NCI-H2196 (cell line): Measurements from ENCODE around the gene MGAT4C.

ENCODE experiments used
- DNase-seq: peaks from one replicate; lab custom pipeline; 2025; ENCODE audit not compliant: unreplicated experiment; lab: John Stamatoyannopoulos, UW

The MGAT4C gene

GRCh38 chr12:86230516-86231146 lies 25.6 kb downstream of the MGAT4C start:
- no peak for DNase-seq

GRCh38 chr12:86229772-86230171 lies 26.4 kb downstream of the MGAT4C start:
- DNase-seq, result no peak

GRCh38 chr12:86228656-86229055 lies 27.5 kb downstream of the MGAT4C start:
- DNase-seq, result no peak

- no peak for DNase-seq
Observed at GRCh38 chr12:86226481-86226880, 29.7 kb downstream of the MGAT4C start.

- no peak for DNase-seq
Observed at GRCh38 chr12:86216591-86216990, 39.6 kb downstream of the MGAT4C start.

GRCh38 chr12:86213012-86213411 lies 43.2 kb downstream of the MGAT4C start:
- no peak for DNase-seq

GRCh38 chr12:86198696-86199444 lies 57.3 kb downstream of the MGAT4C start:
- DNase-seq, result no peak

GRCh38 chr12:86196465-86196864 lies 59.7 kb downstream of the MGAT4C start:
- no peak for DNase-seq

GRCh38 chr12:86194721-86195120 lies 61.5 kb downstream of the MGAT4C start:
- DNase-seq, result no peak

- DNase-seq, result no peak
Observed at GRCh38 chr12:86193931-86194330, 62.3 kb downstream of the MGAT4C start.

- no peak for DNase-seq
Observed at GRCh38 chr12:86188226-86188625, 68.0 kb downstream of the MGAT4C start.

- no peak for DNase-seq
Observed at GRCh38 chr12:86186449-86186848, 69.7 kb downstream of the MGAT4C start.

GRCh38 chr12:86179855-86180254 lies 76.3 kb downstream of the MGAT4C start:
- no peak for DNase-seq

- DNase-seq, result no peak
Observed at GRCh38 chr12:86174188-86174587, 82.0 kb downstream of the MGAT4C start.

- DNase-seq, result no peak
Observed at GRCh38 chr12:86172913-86173443, 83.2 kb downstream of the MGAT4C start.

GRCh38 chr12:86170051-86170450 lies 86.1 kb downstream of the MGAT4C start:
- DNase-seq, result no peak

GRCh38 chr12:86158956-86159355 lies 97.2 kb downstream of the MGAT4C start:
- DNase-seq, result no peak

GRCh38 chr12:86154620-86155019 lies 101.6 kb downstream of the MGAT4C start:
- no peak for DNase-seq

GRCh38 chr12:86148612-86149011 lies 107.6 kb downstream of the MGAT4C start:
- DNase-seq, result no peak

GRCh38 chr12:86148071-86148470 lies 108.1 kb downstream of the MGAT4C start:
- DNase-seq, result no peak

GRCh38 chr12:86145156-86145555 lies 111.0 kb downstream of the MGAT4C start:
- no peak for DNase-seq

- no peak for DNase-seq
Observed at GRCh38 chr12:86143162-86143561, 113.0 kb downstream of the MGAT4C start.
